K562 (cell line): ENCODE results near the gene PCDHGB1. TPM values are rescaled to one million over a fixed set of nuclear protein-coding genes. Genes with fewer than 3 reads are reported as not detected.

Source experiments
- CTCF ChIP-seq, 3 experiments: IDR thresholded peaks in 2 of 3; conservative IDR thresholded peaks in 1 of 3; 2 replicates each; pipeline ENCODE4 v1.5.1; 2011 to 2012; ENCODE audit warnings: low read length in 3 of 3, mild to moderate bottlenecking in 3 of 3, control low read depth in 2 of 3, improper control_type of control experiment in 1 of 3, inconsistent platforms in 1 of 3, low read depth in 1 of 3, mixed read lengths in 1 of 3, moderate library complexity in 1 of 3; ENCODE audit not compliant: insufficient read depth in 2 of 3
- EHMT2 ChIP-seq: fragments of 450-650 bp; IDR thresholded peaks from 2 replicates; pipeline ENCODE4 v1.6.1; 2018; ENCODE audit warnings: antibody characterized with exemption
- MAZ ChIP-seq, 2 experiments: fragments of 450-650 bp in 1 of 2; sonication (generic) in 1 of 2; formaldehyde crosslinking; IDR thresholded peaks in 1 of 2; conservative IDR thresholded peaks in 1 of 2; 2 replicates each; pipeline versions ENCODE4 v1.4.0 to v1.5.0; 2020; ENCODE audit warnings: mild to moderate bottlenecking in 1 of 2, missing genetic modification reagents in 1 of 2
- REST ChIP-seq, 2 experiments: fragments of 450-650 bp; formaldehyde crosslinking in 1 of 2; IDR thresholded peaks; 2 replicates each; pipeline versions ENCODE4 v1.4.0 to v1.6.1; 2014 to 2020; ENCODE audit warnings: mild to moderate bottlenecking in 2 of 2, borderline replicate concordance in 1 of 2, low read depth in 1 of 2
- polyA plus RNA-seq, 8 experiments: library from polyadenylated mRNA; depleted of rRNA in 4 of 8; stranded (reverse) in 5 of 8; unstranded in 3 of 8; fragments of >200 nt; fragmentation: Nextera tagmentation in 2 of 8; fragmentation: Illumina TruSeq in 1 of 8; extraction: Ambion mirVana in 2 of 8; extraction: Trizol in 1 of 8; gene quantifications; 2 replicates each; pipeline versions ENCODE4 v1.2.1 to v1.2.3, GENCODE V29; 2011 to 2014; ENCODE audit warnings: inconsistent platforms in 1 of 8, missing spikeins in 1 of 8
- total RNA-seq, 7 experiments: library from RNA; depleted of rRNA in 6 of 7; stranded (reverse); fragments of >200 nt in 6 of 7; fragmentation: Illumina TruSeq in 2 of 7; extraction: Trizol in 2 of 7; gene quantifications; 2 replicates each; pipeline versions ENCODE4 v1.2.1 to v1.2.3, GENCODE V29; 2011 to 2021; ENCODE audit warnings: low replicate concordance in 1 of 7
- TF ChIP-seq, protein P1 (sequence below), 2 experiments: fragments of 450-650 bp in 1 of 2; sonication (generic) in 1 of 2; formaldehyde crosslinking in 1 of 2; IDR thresholded peaks; 2 replicates each; pipeline versions ENCODE4 v1.7.1 to v1.9.0; 2016 to 2022; ENCODE audit warnings: inconsistent platforms in 1 of 2, mild to moderate bottlenecking in 1 of 2, missing genetic modification reagents in 1 of 2

PCDHGB1 gene
- total and polyA plus RNA-seq, 9 of the 15 experiments (the other 6 are each of a cell fraction or from before 2014, with no cell fraction given), result 0.06 to 0.20 (median 0.07) TPM; not detected in 2

- TF ChIP-seq, protein P1, sequence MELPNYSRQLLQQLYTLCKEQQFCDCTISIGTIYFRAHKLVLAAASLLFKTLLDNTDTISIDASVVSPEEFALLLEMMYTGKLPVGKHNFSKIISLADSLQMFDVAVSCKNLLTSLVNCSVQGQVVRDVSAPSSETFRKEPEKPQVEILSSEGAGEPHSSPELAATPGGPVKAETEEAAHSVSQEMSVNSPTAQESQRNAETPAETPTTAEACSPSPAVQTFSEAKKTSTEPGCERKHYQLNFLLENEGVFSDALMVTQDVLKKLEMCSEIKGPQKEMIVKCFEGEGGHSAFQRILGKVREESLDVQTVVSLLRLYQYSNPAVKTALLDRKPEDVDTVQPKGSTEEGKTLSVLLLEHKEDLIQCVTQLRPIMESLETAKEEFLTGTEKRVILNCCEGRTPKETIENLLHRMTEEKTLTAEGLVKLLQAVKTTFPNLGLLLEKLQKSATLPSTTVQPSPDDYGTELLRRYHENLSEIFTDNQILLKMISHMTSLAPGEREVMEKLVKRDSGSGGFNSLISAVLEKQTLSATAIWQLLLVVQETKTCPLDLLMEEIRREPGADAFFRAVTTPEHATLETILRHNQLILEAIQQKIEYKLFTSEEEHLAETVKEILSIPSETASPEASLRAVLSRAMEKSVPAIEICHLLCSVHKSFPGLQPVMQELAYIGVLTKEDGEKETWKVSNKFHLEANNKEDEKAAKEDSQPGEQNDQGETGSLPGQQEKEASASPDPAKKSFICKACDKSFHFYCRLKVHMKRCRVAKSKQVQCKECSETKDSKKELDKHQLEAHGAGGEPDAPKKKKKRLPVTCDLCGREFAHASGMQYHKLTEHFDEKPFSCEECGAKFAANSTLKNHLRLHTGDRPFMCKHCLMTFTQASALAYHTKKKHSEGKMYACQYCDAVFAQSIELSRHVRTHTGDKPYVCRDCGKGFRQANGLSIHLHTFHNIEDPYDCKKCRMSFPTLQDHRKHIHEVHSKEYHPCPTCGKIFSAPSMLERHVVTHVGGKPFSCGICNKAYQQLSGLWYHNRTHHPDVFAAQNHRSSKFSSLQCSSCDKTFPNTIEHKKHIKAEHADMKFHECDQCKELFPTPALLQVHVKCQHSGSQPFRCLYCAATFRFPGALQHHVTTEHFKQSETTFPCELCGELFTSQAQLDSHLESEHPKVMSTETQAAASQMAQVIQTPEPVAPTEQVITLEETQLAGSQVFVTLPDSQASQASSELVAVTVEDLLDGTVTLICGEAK (IDR thresholded peaks at IDR 0.05), result 0 out of 2 replicates have a peak, but pooled peaks have one; percentile 18
- TF ChIP-seq, protein P1 (CRISPR knock-in tag; IDR thresholded peaks at IDR 0.05), result no peak
- TF ChIP-seq REST (IDR thresholded peaks at IDR 0.05; ENCODE audit: borderline replicate concordance), result peak; percentile 15; the same call in 1 of the 2 replicates
- TF ChIP-seq REST (CRISPR knock-in tag; IDR thresholded peaks at IDR 0.05; ENCODE audit: low read depth), result no peak
- TF ChIP-seq EHMT2, result 0 out of 2 replicates have a peak, but pooled peaks have one; percentile 18
- TF ChIP-seq MAZ (CRISPR knock-in tag; conservative IDR thresholded peaks at IDR 0.05 in 1 of 2, IDR thresholded peaks at IDR 0.05 in 1 of 2), result 0 out of 4 replicates have a peak, but pooled peaks of 1 of the 2 experiments have one; percentile 16
- TF ChIP-seq CTCF (IDR thresholded peaks at IDR 0.05 in 2 of 3, conservative IDR thresholded peaks at IDR 0.05 in 1 of 3; ENCODE audit: insufficient read depth in 2 of 3, low read depth in 1 of 3, low read length in 3 of 3), result peak; percentile 58 to 70 (median 68)
These were observed 10.0 kb downstream of the PCDHGB1 start, which contains the start of gene PCDHGB2 (continued) for GRCh38 chr5:141359790-141360426.
